Measurements from ENCODE around the gene CDC42BPB.

- TF ChIP-seq ZXDB (tag by site-specific recombination; IDR thresholded peaks at IDR 0.05), result no peak
- TF ChIP-seq CTCF (tag by site-specific recombination; IDR thresholded peaks at IDR 0.05), result no peak
- no peak for TF ChIP-seq ZNF777 (tag by site-specific recombination; IDR thresholded peaks at IDR 0.05; ENCODE audit: borderline replicate concordance)
- TF ChIP-seq, protein P1, sequence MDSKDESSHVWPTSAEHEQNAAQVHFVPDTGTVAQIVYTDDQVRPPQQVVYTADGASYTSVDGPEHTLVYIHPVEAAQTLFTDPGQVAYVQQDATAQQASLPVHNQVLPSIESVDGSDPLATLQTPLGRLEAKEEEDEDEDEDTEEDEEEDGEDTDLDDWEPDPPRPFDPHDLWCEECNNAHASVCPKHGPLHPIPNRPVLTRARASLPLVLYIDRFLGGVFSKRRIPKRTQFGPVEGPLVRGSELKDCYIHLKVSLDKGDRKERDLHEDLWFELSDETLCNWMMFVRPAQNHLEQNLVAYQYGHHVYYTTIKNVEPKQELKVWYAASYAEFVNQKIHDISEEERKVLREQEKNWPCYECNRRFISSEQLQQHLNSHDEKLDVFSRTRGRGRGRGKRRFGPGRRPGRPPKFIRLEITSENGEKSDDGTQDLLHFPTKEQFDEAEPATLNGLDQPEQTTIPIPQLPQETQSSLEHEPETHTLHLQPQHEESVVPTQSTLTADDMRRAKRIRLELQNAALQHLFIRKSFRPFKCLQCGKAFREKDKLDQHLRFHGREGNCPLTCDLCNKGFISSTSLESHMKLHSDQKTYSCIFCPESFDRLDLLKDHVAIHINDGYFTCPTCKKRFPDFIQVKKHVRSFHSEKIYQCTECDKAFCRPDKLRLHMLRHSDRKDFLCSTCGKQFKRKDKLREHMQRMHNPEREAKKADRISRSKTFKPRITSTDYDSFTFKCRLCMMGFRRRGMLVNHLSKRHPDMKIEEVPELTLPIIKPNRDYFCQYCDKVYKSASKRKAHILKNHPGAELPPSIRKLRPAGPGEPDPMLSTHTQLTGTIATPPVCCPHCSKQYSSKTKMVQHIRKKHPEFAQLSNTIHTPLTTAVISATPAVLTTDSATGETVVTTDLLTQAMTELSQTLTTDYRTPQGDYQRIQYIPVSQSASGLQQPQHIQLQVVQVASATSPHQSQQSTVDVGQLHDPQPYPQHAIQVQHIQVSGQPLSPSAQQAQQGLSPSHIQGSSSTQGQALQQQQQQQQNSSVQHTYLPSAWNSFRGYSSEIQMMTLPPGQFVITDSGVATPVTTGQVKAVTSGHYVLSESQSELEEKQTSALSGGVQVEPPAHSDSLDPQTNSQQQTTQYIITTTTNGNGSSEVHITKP (tag by site-specific recombination; IDR thresholded peaks at IDR 0.05), result no peak
- no peak for TF ChIP-seq ZSCAN18 (tag by site-specific recombination; IDR thresholded peaks at IDR 0.05)
- no peak for TF ChIP-seq ZNF433 (tag by site-specific recombination; IDR thresholded peaks at IDR 0.05; ENCODE audit: low read depth)
- no peak for TF ChIP-seq SETDB1 (IDR thresholded peaks at IDR 0.05; ENCODE audit: insufficient read length, low read length)
- no peak for TF ChIP-seq ZNF121 (tag by site-specific recombination; IDR thresholded peaks at IDR 0.05)
- no peak for TF ChIP-seq ZNF423 (tag by site-specific recombination; IDR thresholded peaks at IDR 0.05)
- TF ChIP-seq ZNF16 (tag by site-specific recombination; IDR thresholded peaks at IDR 0.05; ENCODE audit: low read depth), result no peak
These were observed 55.5 kb downstream of the CDC42BPB start for GRCh38 chr14:103001651-103002396.
